NCI-H2029 (cell line): Measurements from ENCODE around the gene CACNA1S.

ENCODE experiments used
- DNase-seq: peaks from one replicate; lab custom pipeline; 2025; lab: John Stamatoyannopoulos, UW

CACNA1S gene

GRCh38 chr1:201112173-201112731 is at the start of gene CACNA1S:
CACNA1S (minus strand) TSS chr1:201112426; CDS start chr1:201112339, 87 bp downstream.
- no peak for DNase-seq

- no peak for DNase-seq
Observed at GRCh38 chr1:201157949-201158348, 45.7 kb upstream of the CACNA1S start.

- no peak for DNase-seq
Observed at GRCh38 chr1:201156819-201157218, 44.6 kb upstream of the CACNA1S start.

- DNase-seq, result no peak
Observed at GRCh38 chr1:201156346-201156745, 44.1 kb upstream of the CACNA1S start.

GRCh38 chr1:201155354-201155753 is 43.1 kb upstream of the CACNA1S start:
- DNase-seq, result no peak

- DNase-seq, result peak; percentile 85
Observed at GRCh38 chr1:201154389-201155165, 42.4 kb upstream of the CACNA1S start, which contains the start of gene TMEM9. TMEM9 (minus strand) TSS chr1:201154474; CDS start chr1:201153923, 551 bp downstream.

GRCh38 chr1:201153474-201154388 is 41.5 kb upstream of the CACNA1S start:
- no peak for DNase-seq

GRCh38 chr1:201149400-201149799 is 37.2 kb upstream of the CACNA1S start:
- peak; percentile 11 for DNase-seq

GRCh38 chr1:201147396-201148015 is 35.3 kb upstream of the CACNA1S start:
- DNase-seq, result no peak

GRCh38 chr1:201146626-201147390 is 34.6 kb upstream of the CACNA1S start:
- no peak for DNase-seq

GRCh38 chr1:201145816-201146215 is 33.6 kb upstream of the CACNA1S start:
- DNase-seq, result no peak

- DNase-seq, result no peak
Observed at GRCh38 chr1:201145132-201145531, 32.9 kb upstream of the CACNA1S start.

- no peak for DNase-seq
Observed at GRCh38 chr1:201144701-201145100, 32.5 kb upstream of the CACNA1S start.

- DNase-seq, result no peak
Observed at GRCh38 chr1:201143726-201144635, 31.8 kb upstream of the CACNA1S start.

GRCh38 chr1:201142849-201143725 is 30.9 kb upstream of the CACNA1S start:
- no peak for DNase-seq

- no peak for DNase-seq
Observed at GRCh38 chr1:201142011-201142848, 30.0 kb upstream of the CACNA1S start.

- no peak for DNase-seq
Observed at GRCh38 chr1:201141418-201141817, 29.2 kb upstream of the CACNA1S start.

GRCh38 chr1:201140941-201141260 is 28.7 kb upstream of the CACNA1S start:
- no peak for DNase-seq
